NCI-H82 (cell line): ENCODE measurements around the gene RBM20.
A peak's percentile ranks its signal among the peaks of the same experiment; 100 is the strongest.

Source experiments
- DNase-seq: peaks from one replicate; lab custom pipeline; 2025; lab: John Stamatoyannopoulos, UW

Gene RBM20

DNA sequence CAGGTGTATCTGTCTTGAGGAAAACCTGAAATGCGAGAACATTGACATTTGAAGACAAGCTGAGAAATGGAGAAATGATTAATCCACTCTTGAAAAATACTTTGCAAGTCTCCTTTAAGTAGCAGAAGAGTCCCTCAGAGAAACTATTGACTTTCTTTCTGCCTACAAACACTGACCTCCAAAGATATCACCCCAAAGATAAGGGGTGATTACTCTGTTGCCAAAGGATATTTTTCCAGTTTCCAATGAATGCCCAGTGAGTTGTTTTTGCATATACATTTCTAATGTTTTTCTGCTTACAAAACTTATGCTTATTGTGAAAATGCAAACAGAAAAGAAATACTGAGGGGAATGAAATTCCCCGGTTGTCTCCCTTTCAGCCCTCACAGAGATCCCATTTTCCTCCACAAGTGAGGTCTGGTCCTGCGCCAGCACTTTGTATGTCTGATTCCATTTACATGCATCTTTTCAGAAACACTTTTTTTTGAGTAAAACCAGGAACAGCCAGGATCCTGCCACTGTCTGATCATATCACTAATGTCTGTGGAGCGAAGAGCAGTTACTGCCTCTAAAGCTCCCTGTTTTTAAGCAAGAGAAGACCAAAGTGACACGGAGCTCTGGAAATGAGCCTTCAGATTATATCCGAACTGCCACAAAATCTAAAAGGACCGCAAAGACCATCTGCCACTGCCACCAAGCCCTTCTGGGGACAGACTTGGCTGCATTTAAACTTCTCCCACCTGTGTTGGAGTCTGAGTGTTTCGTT is 144.7 kb downstream of the RBM20 start:
- peak; percentile 46 for DNase-seq

DNA sequence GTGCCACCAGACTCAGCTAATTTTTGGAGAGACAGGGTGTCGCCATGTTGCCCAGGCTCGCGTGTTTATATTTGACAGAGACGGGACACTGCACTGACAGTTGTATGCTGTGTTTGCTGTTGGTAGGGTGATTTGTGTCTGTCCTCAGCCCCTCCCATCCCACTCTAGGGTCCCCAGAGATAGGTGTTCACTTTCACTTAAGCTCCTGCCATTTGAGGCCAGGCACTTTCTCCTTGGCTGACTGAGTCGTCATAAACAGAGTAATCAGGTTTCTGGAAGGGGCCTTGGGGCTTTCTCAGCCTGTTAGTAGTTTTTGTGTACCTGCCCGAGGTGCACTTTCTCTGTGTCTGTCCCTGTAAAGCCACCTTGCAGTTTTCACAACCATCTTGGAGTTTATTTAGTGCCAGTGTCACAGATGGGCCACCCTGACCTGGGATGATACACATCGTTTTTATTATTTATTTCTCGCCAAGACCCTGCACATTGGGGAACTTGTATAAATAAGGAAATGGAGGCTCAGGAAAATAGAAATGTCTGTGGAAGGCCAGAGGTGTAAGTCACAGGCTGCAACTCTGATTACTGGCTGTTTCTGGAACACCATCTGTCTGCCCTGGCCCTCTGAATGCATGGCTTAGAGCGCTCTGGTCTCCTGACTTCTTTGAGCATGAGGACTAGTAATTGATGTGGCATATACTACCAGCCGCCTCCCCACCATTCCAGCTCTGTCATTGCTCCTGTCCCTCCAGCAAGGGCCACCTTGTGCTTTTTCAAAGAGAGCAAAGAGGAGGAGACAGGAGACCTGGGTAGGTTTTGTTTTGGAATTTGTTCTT is 145.7 kb downstream of the RBM20 start:
- peak; percentile 79 for DNase-seq

DNA sequence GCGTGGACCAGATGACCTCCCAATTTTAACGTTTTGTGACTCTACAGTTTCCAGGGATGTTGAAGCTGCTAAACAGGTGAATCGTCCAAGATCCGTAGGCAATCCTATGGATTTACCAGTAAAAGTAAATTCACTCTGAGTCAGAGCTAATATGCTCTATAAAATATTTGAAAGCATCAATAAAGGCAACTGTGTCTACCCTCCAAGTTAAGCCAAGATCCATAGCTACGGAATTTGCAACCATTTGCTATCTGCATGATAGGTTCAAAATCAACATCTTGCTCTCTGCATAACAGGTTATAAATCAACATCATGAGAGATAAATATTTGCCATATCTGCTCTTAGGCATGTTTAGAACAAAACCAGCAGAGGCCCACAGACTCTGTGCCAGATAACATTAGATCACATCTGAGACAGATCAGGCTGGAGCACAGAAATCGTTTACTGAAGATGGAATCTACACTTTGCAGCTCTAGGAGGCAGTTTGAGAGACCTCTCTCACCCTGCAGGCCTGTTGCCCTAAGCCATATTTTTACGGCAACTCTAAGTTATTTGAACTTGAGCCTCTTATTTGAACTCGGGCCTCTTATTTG is 146.9 kb downstream of the RBM20 start:
- no peak for DNase-seq

DNA sequence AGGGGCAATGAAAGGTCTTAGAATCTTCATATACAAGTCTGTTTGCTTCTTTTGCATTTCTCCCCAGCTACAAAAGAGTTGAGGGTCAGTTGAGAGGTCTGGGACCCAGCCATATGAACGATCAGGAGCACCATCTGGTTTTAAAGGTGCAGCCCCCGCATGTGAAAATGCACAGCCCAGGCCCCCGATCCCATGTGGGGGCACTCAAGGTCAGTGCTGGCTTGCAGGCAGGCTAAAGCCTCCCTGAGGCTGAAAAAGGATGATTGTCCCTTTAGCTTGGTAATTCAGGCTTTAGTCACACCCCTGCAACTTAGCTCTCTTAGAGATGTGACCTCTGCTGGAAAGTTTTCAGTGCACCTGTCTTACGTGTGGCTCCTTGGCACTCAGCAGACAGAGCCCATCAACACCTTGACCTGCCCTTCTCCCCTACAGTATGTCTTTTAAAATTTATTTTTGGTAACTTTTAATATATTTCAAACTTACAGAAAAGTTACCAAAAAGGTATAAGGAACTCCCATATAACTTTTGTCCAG is 147.5 kb downstream of the RBM20 start:
- DNase-seq = peak; percentile 30

DNA sequence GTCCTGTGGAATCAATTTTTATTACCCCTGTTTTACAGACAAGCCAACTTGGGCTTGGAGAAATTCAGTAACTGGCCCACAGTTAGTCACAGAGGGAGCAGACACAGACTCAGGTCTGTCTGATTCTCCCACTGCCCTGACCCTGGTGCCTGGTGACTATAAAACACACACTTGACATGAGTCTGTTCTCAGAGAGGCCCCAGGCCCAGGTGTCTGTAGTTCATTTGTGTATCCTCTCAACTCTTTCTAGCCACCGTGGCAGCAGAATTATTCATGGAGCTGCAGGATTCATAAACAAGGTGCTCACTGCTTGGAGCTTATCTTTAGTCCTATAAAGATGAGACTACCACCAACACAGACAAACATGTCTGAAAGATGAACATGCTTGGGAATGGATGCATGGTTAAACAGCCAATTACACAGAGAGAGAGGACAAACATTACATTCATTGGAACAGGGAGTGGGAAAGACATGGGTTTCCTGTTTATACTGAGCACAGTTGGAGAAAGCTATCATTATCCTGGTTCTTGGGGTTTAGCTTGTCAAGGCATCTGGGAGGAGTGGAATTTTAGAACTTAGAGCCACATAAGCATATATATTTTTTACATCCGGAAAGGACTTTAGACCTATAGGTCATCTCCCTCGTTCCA is 148.5 kb downstream of the RBM20 start:
- DNase-seq = no peak

DNA sequence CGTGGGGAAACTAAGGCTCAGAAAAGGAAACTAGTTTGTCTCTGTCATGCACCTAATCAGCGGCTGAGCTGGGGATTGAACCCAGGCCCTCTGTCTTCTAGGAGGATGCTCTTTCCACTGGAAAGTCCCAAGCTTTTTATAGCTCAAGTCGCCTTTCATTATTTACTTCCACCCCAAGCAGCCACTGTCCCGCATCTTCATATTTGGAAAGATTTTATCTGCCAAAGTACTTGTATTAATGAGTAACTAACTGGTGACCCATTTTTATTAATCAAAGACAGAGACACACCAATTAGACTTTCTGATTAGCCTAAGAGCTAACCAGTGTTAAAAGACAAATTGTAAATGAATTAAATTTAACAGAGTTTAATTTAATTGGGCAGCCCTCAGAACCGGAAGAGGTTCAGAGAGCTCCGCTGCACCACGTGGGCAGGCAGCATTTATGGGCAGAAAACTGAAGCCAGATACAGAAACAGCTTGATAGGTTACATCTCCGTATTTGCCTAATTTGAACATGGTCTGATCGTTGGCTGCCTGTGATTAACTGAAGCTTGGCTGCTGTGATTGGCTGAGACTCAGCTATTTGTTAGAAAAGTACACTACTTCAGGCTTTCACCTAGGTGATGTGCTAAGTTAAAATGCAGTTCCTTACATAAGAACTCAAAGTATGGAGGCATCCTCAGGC is 149.1 kb downstream of the RBM20 start:
- no peak for DNase-seq

DNA sequence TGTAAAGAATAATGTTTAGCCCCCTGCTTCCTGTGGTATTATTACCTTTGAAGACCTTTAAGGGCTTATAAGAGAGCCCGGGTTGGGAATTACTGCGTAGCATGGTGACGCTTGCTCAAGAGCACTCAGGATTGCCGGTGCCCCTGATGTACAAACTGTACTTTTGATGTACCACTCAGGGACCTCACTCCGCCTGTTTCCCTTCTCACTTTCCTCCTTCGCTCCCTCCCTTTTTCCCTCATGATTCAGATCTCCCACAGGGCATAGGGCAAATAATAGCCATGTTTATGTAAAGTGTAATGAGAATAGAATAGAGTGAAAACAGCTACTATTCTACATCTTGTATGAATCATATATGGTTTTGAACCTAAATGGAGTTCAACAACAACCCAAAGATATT is 149.8 kb downstream of the RBM20 start:
- no peak for DNase-seq

DNA sequence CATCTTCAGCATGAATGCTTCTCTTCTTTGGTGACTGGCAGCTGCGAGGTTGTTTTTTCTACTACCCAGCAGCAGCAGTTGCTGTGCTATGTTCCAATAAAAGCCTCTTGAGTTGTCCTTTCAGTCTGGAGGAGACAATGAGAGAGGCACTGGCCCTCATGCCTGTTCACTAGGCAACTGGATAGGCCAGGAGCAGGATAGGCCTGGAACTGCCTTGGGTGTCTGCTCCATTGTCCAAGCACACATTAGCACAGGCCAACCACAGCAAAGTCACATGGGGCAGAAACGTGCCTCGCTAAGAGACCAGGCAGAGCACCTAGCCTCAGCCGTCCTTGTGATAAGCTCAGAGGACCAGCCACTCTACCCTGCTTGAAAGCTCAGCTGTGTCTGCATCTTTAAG is 150.7 kb downstream of the RBM20 start:
- DNase-seq = no peak

DNA sequence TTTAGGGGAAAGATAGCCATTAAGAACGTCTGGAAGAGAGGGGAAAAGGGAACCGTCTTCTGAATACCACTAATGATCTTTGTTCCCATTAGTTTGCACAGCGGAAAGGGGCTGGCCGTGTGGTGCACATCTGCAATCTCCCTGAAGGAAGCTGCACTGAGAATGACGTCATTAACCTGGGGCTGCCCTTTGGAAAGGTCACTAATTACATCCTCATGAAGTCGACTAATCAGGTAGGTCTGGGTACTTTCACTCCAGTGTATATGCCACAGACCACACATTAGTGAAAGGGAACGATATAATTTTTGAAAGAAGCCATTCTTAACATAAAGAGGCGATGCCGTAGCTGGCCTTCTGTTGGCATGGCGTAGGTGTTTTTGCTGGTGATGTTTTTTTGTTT is 153.3 kb downstream of the RBM20 start:
- DNase-seq = peak; percentile 23

DNA sequence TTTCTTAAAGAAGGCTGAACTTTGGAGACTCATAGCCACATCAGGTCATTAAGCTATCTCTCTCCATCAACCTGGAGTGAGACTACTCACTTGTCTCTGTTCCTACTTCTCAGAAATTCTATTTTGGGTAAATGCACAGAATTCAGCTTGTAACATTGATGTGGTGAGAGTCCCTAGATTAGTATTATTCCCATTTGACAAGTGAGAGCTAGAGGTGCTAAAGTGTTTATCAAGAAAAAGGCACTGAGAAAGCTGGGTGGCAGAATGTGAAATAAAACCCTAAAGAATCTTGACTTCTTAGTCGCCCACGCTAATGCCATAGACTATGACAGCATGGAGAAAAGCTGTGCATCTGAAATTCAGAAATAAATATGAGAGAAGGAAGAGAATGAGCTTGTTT is 154.2 kb downstream of the RBM20 start:
- no peak for DNase-seq

DNA sequence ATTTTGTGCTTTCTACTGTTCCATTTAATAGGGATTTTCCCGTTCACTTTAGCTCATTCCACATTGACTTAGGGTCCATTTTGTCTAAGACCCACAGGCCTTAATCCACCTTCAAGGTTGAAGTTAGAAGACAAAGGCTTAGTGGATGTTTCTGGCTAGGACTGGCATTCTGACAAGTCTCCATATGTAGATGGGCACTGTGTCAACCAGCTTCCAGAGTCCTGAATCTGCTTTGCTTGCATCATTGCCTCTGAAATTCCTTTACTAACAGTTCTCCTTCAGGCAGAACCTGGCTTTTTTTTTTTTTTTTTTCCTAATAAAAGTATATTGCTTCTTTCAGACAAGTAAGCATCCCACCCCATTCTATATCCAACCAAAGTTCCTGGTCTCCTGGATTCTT is 158.0 kb downstream of the RBM20 start:
- DNase-seq = peak; percentile 21

DNA sequence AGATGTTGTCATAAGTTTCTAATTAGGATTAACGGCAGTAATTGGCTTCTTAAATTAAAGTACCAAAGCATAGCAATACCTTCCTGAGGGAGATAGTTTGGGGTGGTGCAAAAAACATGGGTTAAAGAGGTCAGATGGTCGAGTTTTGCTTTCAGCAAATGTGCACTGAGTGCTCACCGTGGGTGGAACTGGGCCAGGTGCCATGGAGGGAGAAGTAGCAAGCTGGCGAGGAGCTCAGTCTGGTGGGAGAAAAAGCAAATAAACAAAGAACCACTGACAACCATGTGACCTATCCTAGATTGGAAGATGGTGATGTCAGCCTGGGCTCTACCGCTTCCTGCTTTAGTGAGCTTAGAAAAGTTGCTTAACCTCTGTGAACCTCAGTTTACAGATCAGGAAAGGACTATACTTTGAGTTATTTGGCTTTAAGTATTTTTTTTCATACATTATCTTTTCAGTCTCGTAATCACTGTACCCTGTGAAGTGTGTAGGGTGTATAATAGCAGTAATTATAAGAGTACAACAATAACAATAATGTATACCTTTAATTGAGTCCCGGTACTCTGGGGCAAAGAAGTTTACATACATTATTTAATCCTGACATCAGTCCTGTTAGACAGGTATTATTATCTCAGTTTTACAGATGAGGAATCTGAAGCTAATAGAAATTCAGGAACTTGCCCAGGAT is 158.6 kb downstream of the RBM20 start:
- DNase-seq = peak; percentile 47

DNA sequence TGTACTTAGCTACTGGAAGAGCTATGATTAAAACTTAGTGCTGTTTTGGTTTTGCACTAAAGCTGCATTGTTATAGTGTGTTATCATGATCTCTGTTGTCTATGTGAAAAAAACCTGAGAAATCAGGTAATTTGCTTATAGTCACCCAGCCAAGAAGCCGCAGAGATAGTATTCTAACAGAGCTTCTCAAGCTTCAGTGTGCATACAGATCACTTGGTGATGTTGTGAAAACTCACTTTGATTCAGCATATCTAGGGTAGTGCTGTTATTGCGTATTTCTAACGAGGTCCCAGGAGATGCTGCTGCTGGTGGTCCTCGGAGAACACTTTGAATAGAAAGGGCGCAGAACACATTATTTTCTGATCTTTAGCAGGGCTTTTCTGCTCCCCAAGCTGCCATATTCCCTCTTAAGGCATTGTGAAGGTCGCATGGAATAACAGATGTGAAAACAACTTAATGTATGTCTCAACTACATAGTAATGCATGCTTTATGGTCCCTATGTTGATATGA is 159.2 kb downstream of the RBM20 start:
- no peak for DNase-seq

DNA sequence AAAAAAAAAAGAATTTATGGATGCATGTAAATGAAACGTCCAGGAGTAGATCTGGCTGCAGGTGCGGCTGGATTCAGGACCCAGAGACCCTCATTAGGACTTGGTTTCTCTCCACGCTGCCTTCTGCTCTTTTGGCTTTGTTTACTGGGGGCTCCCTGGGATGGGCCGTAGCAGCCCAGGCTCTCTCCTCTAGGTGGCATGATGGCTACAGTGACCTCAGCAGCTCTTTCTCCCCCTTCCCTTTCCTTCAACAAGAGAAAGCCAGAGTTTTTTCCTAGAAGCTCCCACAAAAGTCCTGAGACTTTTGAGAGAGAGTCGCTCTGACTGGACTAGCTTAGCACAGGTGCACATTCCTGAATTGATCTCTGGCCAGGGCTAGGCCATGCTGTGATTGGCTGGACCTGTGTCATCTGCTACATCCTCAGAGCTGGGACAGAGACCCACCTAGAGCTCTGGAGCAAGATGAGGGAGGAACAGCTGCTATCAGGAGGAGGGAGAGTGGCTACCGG is 159.7 kb downstream of the RBM20 start:
- peak; percentile 32 for DNase-seq

DNA sequence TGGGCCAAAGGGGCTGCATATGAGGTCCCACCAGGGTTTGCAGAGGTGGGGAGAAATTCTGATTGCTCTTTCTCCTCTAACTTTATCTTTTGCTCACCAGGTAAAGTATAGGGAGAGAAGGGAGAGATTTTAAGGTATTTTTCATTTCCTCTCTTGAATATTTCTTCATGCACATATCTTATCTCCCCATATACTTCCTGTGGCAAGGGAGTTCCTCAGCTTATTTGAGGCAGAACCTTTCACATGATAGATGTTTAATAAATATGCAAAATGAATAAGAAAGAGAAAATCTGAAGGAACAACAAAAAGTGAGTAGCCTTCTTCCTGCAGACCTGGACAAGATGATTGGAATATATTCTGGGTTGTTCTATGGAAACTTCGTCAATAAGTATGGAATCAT is 160.2 kb downstream of the RBM20 start:
- DNase-seq = no peak

DNA sequence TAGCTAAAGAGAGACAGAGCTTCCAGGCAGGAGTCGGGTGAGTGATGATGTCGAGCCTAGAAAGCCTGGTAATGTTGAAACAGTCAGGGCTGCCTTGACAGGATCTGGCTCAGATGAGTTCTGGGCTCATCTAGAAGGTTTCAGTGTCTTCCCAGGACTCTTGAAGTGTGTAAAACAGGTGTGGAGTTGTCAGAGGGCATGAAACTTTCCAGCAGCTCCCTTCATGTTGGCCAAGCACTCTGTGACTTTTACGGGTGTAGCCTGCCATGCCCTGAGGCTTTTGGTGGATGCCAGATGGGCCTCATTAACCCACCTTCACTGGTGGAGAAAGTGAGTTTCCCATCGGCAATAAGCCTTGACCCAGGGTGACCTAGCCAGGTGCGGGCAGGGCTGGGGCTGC is 161.2 kb downstream of the RBM20 start:
- DNase-seq = no peak

DNA sequence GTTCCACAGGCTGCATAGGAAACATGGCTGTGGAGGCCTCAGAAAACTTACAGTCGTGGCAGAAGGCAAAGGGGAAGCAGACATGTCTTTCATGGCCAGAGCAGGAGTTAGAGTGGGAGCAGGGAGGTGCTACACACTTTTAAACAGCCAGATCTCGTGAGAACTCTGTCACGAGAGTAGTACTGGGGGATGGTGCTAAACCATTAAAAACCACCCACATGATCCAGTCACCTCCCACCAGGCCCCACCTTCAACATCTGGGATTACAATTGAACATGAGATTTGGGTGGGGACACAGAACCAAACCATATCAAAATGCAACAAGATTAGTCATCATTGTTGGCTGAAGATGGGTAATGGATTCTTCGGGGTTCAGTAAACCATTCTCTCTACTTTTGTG is 162.2 kb downstream of the RBM20 start:
- no peak for DNase-seq

DNA sequence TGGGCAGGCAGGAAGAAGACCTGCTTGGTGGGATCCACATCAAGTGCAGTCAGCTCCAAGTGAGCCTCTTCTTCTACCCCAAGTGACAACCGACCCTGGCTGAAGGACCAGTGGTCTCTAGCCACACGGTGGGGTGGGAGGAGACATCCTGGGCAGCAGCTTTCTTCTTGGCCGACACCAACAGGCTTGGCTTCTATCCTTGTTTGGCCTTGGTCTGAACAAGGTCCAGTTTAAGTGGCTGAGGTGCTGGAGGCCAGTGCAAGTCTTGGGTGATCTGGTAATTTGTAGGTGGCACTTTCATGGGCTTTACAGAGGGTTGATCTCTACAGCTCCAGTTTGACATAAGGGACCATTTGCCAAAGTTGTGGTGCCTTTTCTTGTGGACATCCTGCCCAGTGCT is 164.0 kb downstream of the RBM20 start:
- no peak for DNase-seq

DNA sequence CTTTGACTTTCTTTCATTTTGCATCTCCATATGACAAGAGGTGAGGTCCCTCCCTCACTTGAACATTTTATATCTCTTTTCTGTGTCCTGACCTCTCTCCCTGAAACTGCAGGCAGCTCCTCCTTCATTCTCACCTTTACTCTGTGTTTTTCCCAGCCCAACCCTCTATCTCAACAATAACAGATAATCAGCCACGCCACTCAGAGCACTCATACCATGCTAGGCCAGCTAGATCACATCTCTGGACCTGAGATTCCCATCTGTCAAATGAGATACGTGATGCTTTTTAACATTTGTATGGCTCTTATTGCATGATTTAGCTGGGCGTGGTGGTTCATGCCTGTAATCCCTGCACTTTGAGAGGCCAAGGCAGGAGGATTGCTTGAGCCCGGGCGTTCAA is 164.5 kb downstream of the RBM20 start:
- DNase-seq = no peak

DNA sequence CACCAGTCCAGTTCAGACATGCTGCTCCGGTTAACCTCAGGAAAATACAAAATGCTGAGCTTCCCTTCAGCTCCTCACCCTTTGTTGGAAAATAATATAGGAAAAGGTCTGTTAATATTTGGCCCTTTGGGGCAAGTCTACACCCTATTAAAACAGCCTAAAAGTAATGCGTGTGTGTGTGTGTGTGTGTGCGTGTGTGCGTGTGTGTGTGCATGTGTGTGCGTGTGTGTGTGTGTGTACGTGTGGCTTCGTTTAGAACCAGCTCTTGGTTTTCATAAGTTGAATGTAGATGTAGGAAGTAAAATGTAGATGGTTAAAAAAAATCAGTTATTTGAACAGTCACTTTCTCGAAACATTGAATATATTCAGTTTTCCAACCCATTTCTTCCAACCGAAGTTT is 166.5 kb downstream of the RBM20 start:
- DNase-seq = no peak
